Measurements from ENCODE around the gene EXOC8. TPM values are rescaled to one million over a fixed set of nuclear protein-coding genes. Genes with fewer than 3 reads are reported as not detected.
"Not testable (repeated sequence)": the region's sequence is repeated elsewhere in the genome, so short reads cannot be mapped to it uniquely, and the experiment has no call there.

The EXOC8 gene
- total RNA-seq, 1 donor from 2014 or later = 10.7 TPM

DNA sequence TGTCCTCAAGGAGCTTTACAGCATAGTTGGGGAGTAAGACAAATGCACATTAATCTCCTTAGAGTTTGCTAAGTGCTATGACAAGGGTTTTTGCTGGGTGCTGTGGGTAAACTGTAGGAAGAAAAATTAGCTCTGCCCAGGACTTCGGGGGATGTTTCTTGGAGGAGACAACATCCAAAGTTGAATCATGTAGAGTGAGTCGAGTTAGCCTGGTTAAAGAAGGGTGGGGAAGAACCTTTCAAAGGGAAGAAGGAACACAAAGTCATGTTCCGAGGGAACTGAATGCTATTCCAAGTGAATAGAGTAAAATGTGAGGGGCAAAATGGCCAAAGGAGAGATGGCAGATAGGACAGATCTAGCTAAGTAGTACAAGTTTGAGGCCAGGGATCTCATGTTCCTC lies 17.5 kb upstream of the EXOC8 start:
- ATAC-seq (ENCODE audit: poor library complexity) = no peak
- intact Hi-C loops (cut with DNase I) = loop anchor here (5.0 kb wide), 2 partner anchors 67 to 237 kb away; partner anchors contain the start of gene EGLN1

GRCh38 chr1:231354330-231355020 lies 16.8 kb upstream of the EXOC8 start:
- DNase-seq (no peak), ATAC-seq (ENCODE audit: poor library complexity) (no peak)
- intact Hi-C loops (cut with DNase I) = loop anchor here (5.0 kb wide), 2 partner anchors 68 to 238 kb away; partner anchors contain the start of gene EGLN1

More for the DNA sequence above, 17.5 kb upstream of the EXOC8 start:
- DNase-seq = no peak

DNA sequence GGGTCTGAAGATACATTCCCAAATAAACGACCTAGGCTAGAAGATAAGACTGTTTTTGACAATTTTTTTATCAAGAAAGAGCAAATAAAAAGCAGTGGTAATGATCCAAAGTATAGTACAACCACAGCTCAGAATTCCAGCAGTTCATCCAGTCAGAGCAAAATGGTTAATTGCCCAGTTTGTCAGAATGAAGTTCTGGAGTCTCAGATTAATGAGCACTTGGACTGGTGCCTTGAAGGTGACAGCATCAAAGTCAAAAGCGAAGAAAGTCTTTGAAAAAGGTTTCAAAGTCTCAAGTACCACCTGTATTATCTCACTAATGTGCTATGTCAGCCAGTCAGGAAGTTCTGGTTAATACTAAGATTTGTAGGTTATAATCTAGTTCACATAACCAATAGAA lies 15.4 kb upstream of the EXOC8 start:
- no peak for DNase-seq
- intact Hi-C loops (cut with DNase I) = no loop called here

GRCh38 chr1:231351816-231352215 lies 14.2 kb upstream of the EXOC8 start:
- ATAC-seq (ENCODE audit: poor library complexity) (no peak), DNase-seq (no peak)
- intact Hi-C loops (cut with DNase I) = no loop called here

More for the DNA sequence above, 15.4 kb upstream of the EXOC8 start:
- ATAC-seq (ENCODE audit: poor library complexity) = no peak

DNA sequence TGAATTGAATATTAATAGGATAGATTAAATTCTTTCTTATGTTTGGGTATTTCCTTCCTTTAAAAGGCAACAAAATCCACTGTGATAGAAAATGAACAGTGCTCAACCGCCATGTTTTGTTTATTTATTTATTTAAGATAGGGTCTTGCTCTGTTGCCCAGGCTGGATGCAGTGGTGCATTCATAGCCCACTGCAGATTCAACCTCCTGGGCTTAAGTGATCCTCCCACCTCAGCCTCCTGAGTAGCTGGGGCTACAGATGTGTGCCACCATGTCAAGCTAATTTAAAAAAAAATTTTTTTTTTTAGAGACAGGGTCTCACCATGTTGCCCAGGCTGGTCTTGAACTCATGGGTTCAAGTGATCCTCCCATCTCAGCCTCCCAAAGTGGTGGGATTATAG lies 11.2 kb upstream of the EXOC8 start:
- intact Hi-C loops (cut with DNase I); ATAC-seq (ENCODE audit: poor library complexity); DNase-seq: not testable (repeated sequence)

GRCh38 chr1:231348442-231348841 lies 10.8 kb upstream of the EXOC8 start:
- intact Hi-C loops (cut with DNase I) = no loop called here
- no peak for ATAC-seq (ENCODE audit: poor library complexity)
- DNase-seq = no peak

- DNase-seq (no peak), ATAC-seq (ENCODE audit: poor library complexity) (no peak)
- intact Hi-C loops (cut with DNase I) = no loop called here
Observed at GRCh38 chr1:231347961-231348360, 10.3 kb upstream of the EXOC8 start.

DNA sequence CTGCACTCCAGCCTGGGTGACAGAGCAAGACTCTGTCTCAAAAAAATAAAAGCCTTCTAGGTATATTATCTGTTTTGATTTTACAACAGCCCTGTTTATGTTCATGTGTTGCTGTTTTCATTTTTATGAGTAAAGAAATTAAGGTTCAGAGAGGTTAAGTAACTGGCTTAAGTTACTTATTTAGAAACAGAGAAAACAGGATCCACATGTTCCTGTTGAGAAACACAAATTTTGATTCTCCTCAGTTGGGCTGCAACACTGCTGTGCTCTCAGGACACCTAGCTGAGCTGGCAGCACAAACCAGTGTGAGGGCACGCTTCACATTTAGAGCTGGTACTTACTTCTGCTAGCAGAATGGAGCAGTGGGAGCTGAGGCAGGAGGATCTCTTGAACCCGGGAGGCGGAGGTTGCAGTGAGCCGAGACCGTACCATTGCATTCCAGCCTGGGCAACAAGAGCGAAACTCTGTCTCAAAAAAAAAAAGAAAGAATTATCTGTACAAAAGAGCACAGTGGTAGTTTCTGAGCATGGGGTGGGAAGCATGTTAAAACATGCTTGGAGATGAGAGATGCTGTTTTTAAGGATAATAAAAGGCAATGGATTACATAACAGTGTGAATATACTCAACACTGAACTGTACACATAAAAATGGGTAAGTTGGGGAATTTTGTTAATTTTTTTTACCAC lies 2.8 kb upstream of the EXOC8 start:
- no peak for ATAC-seq (ENCODE audit: poor library complexity)
- intact Hi-C loops (cut with DNase I) = no loop called here

GRCh38 chr1:231338270-231339128 lies 847 bp upstream of the EXOC8 start, which contains the start of gene SPRTN:
TSS of gene SPRTN (plus strand) at chr1:231338293. CDS start at chr1:231338384, 91 bp downstream.
- DNase-seq (no peak), ATAC-seq (ENCODE audit: poor library complexity) (peak; percentile 86)
- intact Hi-C loops (cut with DNase I) = no loop called here

More for the DNA sequence above, 2.8 kb upstream of the EXOC8 start:
- no peak for DNase-seq

GRCh38 chr1:231337043-231337471 lies 595 bp downstream of the EXOC8 start:
- no peak for DNase-seq

GRCh38 chr1:231335663-231336602 lies 1.7 kb downstream of the EXOC8 start:
- intact Hi-C loops (cut with DNase I) = no loop called here
- DNase-seq (no peak), ATAC-seq (ENCODE audit: poor library complexity) (no peak)

More at GRCh38 chr1:231337043-231337471, 595 bp downstream of the EXOC8 start:
- intact Hi-C loops (cut with DNase I) = no loop called here
- ATAC-seq (ENCODE audit: poor library complexity) = peak; percentile 1

- ATAC-seq (ENCODE audit: poor library complexity) = no peak
- intact Hi-C loops (cut with DNase I) = no loop called here
Observed at GRCh38 chr1:231334952-231335351, 2.7 kb downstream of the EXOC8 start.

GRCh38 chr1:231334079-231334666 lies 3.5 kb downstream of the EXOC8 start:
- ATAC-seq (ENCODE audit: poor library complexity) = no peak
- intact Hi-C loops (cut with DNase I) = no loop called here
- DNase-seq = no peak

More at GRCh38 chr1:231334952-231335351, 2.7 kb downstream of the EXOC8 start:
- DNase-seq = no peak

- ATAC-seq (ENCODE audit: poor library complexity) (no peak), DNase-seq (no peak)
- intact Hi-C loops (cut with DNase I) = no loop called here
Observed at GRCh38 chr1:231332761-231333160, 4.9 kb downstream of the EXOC8 start.

DNA sequence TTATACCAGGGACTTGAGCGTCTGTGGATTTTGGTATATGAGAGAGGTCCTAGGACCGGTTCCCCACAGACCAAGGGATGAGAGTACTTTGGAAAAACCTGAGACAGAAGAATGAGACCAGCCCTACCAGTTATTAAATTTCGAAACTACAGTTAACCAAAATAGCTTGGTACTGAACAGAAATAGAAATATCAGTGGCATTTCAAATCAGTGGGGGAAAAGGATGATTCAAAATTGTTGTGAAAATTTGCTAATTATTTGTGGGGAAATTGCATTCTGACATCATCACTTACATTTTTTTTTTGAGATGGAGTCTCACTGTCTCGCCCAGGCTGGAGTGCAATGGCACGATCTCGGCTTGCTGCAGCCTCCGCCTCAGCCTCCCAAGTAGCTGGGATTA lies 8.2 kb downstream of the EXOC8 start:
- intact Hi-C loops (cut with DNase I) = no loop called here
- ATAC-seq (ENCODE audit: poor library complexity) (no peak), DNase-seq (no peak)

GRCh38 chr1:231327617-231328016 lies 10.0 kb downstream of the EXOC8 start:
- ATAC-seq (ENCODE audit: poor library complexity) = no peak
- intact Hi-C loops (cut with DNase I) = no loop called here
- no peak for DNase-seq

- DNase-seq = no peak
- intact Hi-C loops (cut with DNase I) = no loop called here
- no peak for ATAC-seq (ENCODE audit: poor library complexity)
Observed at GRCh38 chr1:231326248-231326647, 11.4 kb downstream of the EXOC8 start.

DNA sequence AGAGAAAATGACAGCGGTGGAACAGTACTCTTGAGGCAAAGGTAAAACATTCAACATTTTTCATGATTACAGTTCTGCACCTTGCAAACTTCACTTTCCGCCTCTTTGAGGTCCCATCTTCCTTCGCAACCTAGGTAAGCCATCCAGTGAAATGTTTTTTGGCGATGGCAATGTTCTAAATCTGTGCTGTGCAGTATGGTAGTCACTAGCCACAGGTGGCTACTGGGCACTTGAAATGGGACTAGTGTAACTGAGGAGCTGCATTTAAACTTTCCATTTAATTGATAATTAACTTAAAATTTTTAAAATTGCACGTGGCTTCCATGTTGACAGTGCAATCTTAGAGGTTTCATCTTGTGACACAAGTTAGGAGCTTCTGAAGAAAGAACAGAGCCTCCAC lies 13.0 kb downstream of the EXOC8 start:
- no peak for ATAC-seq (ENCODE audit: poor library complexity)
- intact Hi-C loops (cut with DNase I) = no loop called here

More for the DNA sequence above, 13.0 kb downstream of the EXOC8 start:
- no peak for DNase-seq
